ENCODE measurements around the gene APLP1. TPM values are rescaled to one million over a fixed set of nuclear protein-coding genes. Genes with fewer than 3 reads are reported as not detected.
"Not testable (repeated sequence)": the region's sequence is repeated elsewhere in the genome, so short reads cannot be mapped to it uniquely, and the experiment has no call there.

The APLP1 gene
- total RNA-seq, 1 donor from 2014 or later = 8.4 TPM

- H3K4me3 ChIP-seq (ENCODE audit: low read depth, low read length) = no peak overlapping the region
- DNase-seq (ENCODE audit: low read depth) = no peak
- TF ChIP-seq CTCF (conservative IDR thresholded peaks at IDR 0.05; ENCODE audit: low read depth, low read length) = no peak
These were observed 16.9 kb downstream of the APLP1 start for GRCh38 chr19:35885225-35885738.

- DNase-seq (ENCODE audit: low read depth) = no peak
- no peak overlapping the region for H3K4me3 ChIP-seq (ENCODE audit: low read depth, low read length)
- TF ChIP-seq CTCF (conservative IDR thresholded peaks at IDR 0.05; ENCODE audit: low read depth, low read length) = no peak
These were observed 17.5 kb downstream of the APLP1 start for GRCh38 chr19:35885904-35886303.

GRCh38 chr19:35887197-35887596 lies 18.8 kb downstream of the APLP1 start:
- no peak overlapping the region for H3K4me3 ChIP-seq (ENCODE audit: low read depth, low read length)
- no peak for TF ChIP-seq CTCF (conservative IDR thresholded peaks at IDR 0.05; ENCODE audit: low read depth, low read length)
- DNase-seq (ENCODE audit: low read depth) = no peak

GRCh38 chr19:35888398-35888797 lies 20.0 kb downstream of the APLP1 start:
- H3K4me3 ChIP-seq (ENCODE audit: low read depth, low read length) = no peak overlapping the region
- no peak for TF ChIP-seq CTCF (conservative IDR thresholded peaks at IDR 0.05; ENCODE audit: low read depth, low read length)
- DNase-seq (ENCODE audit: low read depth) = no peak

GRCh38 chr19:35889370-35890112 lies 21.2 kb downstream of the APLP1 start:
- no peak for DNase-seq (ENCODE audit: low read depth)
- TF ChIP-seq CTCF (conservative IDR thresholded peaks at IDR 0.05; ENCODE audit: low read depth, low read length) = no peak
- H3K4me3 ChIP-seq (ENCODE audit: low read depth, low read length) = no peak overlapping the region

GRCh38 chr19:35890113-35890650 lies 21.8 kb downstream of the APLP1 start:
- no peak for DNase-seq (ENCODE audit: low read depth)
- no peak overlapping the region for H3K4me3 ChIP-seq (ENCODE audit: low read depth, low read length)
- TF ChIP-seq CTCF (conservative IDR thresholded peaks at IDR 0.05; ENCODE audit: low read depth, low read length) = no peak

GRCh38 chr19:35891819-35892218 lies 23.4 kb downstream of the APLP1 start:
- DNase-seq (ENCODE audit: low read depth); H3K4me3 ChIP-seq (ENCODE audit: low read depth, low read length): not testable (repeated sequence)

Measured in epithelial cell of proximal tubule (primary cell).